ENCODE results near the gene ZNF281.

DNA sequence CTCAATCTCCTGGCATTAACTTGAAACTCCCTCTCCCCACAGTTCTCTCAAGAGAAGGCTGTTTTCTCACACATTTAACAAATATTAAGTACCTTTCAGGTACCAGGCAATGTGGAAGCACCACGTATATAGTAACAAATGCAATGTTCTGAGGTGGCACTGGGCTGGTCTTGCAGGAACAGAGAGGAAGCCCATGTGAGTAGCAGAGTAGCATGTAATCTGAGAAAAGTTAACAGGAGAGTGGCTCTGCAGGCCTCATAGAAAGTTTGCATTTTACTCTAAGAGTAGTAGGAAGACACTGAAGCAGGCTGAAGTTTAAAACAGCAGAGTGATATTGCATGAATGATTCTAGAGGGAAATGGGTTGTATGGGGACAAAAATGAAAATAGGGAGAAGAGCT is 21.0 kb downstream of the ZNF281 start:
- TF ChIP-seq SP1 (IDR thresholded peaks at IDR 0.05) (no peak), NFRKB (IDR thresholded peaks at IDR 0.05) (no peak), SUZ12 (IDR thresholded peaks at IDR 0.05) (no peak), FOXM1 (IDR thresholded peaks at IDR 0.05; ENCODE audit: borderline replicate concordance) (no peak)

Data from HEK293T (cell line).